PC-3 (cell line): ENCODE data around the gene MANBA.

Experiments
- EZH2 ChIP-seq: fragments of 300-600 bp; sonication (generic); IDR thresholded peaks from one replicate; pipeline ENCODE4 v1.6.1; 2017; ENCODE audit warnings: antibody characterized with exemption, mild to moderate bottlenecking, low read length; ENCODE audit not compliant: unreplicated experiment
- EZH2phosphoT487 ChIP-seq: fragments of 300-600 bp; sonication (generic); IDR thresholded peaks from 2 replicates; pipeline ENCODE4 v1.6.1; 2018; ENCODE audit warnings: mild to moderate bottlenecking, antibody characterized with exemption, low read length, borderline replicate concordance
- TF ChIP-seq, protein P1 (sequence below): fragments of 300-600 bp; sonication (generic); conservative IDR thresholded peaks from 2 replicates; pipeline ENCODE4 v1.5.1; 2017; ENCODE audit warnings: antibody characterized with exemption, low read depth, mild to moderate bottlenecking, low read length

DNA sequence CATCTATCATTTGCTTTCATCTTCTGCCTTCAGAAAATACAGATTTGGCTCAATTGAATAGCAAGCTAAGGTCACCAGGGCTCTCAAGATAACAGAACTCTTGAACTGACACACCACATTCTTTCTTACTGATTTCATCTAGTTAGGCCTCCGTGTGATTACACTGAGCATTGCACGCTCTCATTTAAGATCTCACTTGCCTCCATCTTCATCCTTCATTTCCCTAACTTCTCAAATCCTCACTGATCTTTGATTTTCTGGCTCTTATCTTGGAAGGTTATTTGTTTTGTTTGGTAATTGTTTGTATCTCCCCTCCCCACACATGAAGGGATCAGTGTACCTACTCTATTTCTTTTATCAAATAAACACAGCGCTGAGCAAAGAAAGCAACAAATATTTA is 47.7 kb downstream of the MANBA start:
- TF ChIP-seq, protein P1, sequence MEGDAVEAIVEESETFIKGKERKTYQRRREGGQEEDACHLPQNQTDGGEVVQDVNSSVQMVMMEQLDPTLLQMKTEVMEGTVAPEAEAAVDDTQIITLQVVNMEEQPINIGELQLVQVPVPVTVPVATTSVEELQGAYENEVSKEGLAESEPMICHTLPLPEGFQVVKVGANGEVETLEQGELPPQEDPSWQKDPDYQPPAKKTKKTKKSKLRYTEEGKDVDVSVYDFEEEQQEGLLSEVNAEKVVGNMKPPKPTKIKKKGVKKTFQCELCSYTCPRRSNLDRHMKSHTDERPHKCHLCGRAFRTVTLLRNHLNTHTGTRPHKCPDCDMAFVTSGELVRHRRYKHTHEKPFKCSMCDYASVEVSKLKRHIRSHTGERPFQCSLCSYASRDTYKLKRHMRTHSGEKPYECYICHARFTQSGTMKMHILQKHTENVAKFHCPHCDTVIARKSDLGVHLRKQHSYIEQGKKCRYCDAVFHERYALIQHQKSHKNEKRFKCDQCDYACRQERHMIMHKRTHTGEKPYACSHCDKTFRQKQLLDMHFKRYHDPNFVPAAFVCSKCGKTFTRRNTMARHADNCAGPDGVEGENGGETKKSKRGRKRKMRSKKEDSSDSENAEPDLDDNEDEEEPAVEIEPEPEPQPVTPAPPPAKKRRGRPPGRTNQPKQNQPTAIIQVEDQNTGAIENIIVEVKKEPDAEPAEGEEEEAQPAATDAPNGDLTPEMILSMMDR, result no peak
- TF ChIP-seq EZH2 (no peak), EZH2phosphoT487 (no peak)
